Lower leg skin (tissue), 3 donors: ENCODE results near the gene UTP3.
"Not testable (repeated sequence)": the region's sequence is repeated elsewhere in the genome, so short reads cannot be mapped to it uniquely, and the experiment has no call there.

Experiments used
- CTCF ChIP-seq, 3 donors: fragments of 450-650 bp; IDR thresholded peaks; one replicate each; pipeline ENCODE4 v1.5.1; 2016; ENCODE audit warnings: antibody characterized with exemption in 3 of 3, mild to moderate bottlenecking in 3 of 3, moderate library complexity in 2 of 3
- POLR2A ChIP-seq, 2 donors: fragments of 450-650 bp; IDR thresholded peaks; one replicate each; pipeline ENCODE4 v1.6.1; 2016 to 2017; ENCODE audit warnings: antibody characterized with exemption in 2 of 2, mild to moderate bottlenecking in 1 of 2, moderate library complexity in 1 of 2

GRCh38 chr4:70698435-70698834 is 10.1 kb downstream of the UTP3 start:
- TF ChIP-seq CTCF, POLR2A (IDR thresholded peaks at IDR 0.05): not testable (repeated sequence)
